HG03066 (cell line): ENCODE results near the gene GFRA1.

ENCODE experiments used
- ATAC-seq: cut with Tn5 transposase; IDR thresholded peaks from one replicate; pipeline ENCODE4 v1.9.1; 2021; ENCODE audit warnings: low read depth; ENCODE audit not compliant: unreplicated experiment

Gene GFRA1

GRCh38 chr10:116272440-116273283 lies at the start of gene GFRA1:
TSS of gene GFRA1 (minus strand) at chr10:116273206. CDS start at chr10:116272029, 1,177 bp downstream.
- ATAC-seq: no peak

GRCh38 chr10:116316503-116316902 lies 43.5 kb upstream of the GFRA1 start:
- no peak for ATAC-seq

DNA sequence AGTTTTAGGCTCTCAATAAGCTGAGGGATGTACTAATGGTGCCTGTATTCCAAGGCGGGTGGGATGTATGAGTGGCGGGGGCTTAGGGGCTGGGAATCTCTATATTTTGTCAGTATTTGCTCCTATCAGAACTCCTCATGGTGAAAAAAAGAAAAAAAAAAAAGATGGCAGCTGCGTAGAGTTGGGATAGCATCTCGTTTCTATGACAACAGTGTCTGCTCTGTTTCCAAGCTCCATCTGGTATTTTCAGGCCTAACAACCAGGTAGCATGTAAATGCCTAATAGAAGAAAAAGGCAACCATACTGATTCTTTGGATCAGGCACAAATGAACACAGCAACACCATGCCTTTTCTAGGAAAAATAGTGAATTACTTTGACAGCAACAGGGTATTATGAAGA lies 39.5 kb upstream of the GFRA1 start:
- ATAC-seq: no peak

DNA sequence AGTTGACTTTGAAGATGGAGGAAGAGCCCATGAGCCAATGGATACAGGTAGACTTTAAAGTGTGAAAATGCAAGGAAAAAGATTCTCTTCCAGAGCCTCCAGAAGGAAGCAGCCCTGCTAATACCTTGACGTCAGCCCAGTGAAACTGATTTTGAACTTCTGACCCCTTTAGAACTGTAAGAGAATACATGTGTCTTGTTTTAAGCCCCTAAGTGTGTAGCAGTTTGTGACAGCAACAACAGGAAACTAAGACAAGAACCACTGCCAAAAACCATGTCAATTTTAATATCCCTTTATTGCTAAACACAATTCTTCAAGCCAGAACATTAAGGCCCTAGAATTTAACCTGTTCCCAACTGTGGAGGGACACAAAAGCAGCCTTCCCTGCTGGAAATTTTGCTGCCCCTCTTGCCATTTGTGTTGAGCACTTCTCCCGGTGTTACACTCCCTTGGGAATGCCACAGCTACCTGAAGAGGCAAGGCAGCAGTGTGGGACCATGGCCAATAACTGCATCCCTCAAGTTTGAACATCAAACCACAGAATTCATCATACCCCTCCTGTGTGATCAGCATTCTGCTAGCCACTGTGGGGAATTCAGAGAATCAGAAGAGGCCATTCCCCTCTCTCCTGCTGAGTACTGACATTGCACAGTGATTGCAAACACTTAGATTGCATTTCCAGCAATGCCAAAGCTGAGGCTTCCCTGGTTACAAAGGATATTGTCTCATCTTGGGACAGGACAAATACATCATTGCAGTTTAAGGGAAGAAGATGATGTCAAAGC lies 38.9 kb upstream of the GFRA1 start:
- no peak for ATAC-seq

GRCh38 chr10:116311016-116311415 lies 38.0 kb upstream of the GFRA1 start:
- ATAC-seq: no peak

- no peak for ATAC-seq
Observed at GRCh38 chr10:116307455-116307854, 34.4 kb upstream of the GFRA1 start.

GRCh38 chr10:116306847-116307246 lies 33.8 kb upstream of the GFRA1 start:
- no peak for ATAC-seq

DNA sequence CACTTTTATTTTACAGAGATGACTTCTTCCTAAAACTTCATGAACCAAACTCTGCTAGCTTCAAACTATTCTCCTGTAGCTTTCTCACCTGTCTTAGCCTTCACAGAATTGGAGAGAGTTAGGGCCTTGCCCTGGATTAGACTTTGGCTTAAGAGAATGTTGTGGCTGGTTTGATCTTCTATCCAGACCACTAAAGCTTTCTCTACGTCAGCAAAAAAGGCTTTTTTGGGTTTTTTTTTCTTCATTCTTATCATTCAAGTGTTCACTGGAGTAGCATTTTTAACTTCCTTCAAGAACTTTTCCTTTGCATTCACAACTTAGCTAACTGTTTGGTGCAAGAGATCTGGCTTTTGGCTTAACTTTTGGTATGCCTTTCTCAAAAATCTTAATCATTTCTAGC lies 31.9 kb upstream of the GFRA1 start:
- ATAC-seq: no peak

DNA sequence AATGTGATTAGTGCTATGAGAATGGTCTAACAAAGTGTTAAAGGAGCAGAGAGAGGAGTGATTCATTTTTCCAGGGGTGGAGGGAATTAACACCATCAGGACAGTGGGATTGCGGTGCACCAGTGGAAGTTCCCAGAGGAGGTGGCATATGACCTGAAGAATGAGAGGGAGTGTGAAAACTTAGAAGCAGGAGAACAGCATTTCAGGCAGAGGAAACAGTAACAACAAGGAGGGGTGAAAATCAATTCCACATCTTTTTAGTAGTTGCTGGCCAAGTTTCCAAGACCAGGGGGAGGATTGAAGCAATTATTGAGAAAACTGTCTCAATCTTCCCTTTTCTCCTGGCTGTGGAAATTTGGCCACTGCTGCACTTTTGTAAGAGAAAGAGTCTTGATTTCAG lies 27.5 kb upstream of the GFRA1 start:
- ATAC-seq: no peak

DNA sequence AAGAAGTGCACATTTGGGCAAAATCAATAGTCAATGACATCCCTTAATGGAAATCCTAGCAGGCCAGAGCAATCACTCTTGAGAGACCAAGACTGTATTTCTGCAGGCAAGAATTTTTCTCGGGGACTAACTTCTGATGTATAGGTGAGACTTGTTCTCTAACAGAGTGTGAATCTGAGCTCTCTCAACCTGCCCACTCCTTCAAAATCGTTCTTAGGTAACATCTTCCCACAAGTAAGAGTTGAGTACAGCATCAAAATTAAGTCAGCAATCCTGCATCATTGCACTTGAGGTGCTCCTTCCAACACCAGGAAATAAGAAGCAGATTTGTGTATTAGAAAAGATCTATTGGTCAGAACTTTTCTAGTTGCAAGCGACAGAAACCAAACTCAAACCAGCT lies 25.6 kb upstream of the GFRA1 start:
- no peak for ATAC-seq

GRCh38 chr10:116296291-116296721 lies 23.3 kb upstream of the GFRA1 start:
- no peak for ATAC-seq

- ATAC-seq: no peak
Observed at GRCh38 chr10:116292493-116292892, 19.5 kb upstream of the GFRA1 start.

DNA sequence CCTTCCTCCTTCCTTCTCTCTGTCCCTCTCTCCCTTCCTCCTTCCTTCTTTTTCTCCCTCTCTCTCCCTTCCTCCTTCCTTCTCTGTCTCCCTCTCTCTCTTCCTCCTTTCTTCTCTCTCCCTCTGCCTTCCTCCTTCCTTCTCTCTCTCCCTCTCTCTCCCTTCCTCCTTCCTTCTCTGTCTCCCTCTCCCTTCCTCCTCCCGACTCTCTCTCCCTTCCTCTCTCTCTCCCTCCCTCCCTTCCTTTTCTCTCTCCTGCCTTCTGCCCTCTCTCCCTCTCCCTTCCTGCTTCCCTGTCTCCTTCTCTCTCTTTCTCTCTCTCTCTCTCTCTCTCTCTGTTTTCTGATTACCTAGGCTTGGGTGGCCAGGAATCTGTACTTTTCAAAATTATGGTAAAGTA lies 16.6 kb upstream of the GFRA1 start:
- ATAC-seq: no peak

GRCh38 chr10:116287906-116288501 lies 15.0 kb upstream of the GFRA1 start:
- no peak for ATAC-seq

DNA sequence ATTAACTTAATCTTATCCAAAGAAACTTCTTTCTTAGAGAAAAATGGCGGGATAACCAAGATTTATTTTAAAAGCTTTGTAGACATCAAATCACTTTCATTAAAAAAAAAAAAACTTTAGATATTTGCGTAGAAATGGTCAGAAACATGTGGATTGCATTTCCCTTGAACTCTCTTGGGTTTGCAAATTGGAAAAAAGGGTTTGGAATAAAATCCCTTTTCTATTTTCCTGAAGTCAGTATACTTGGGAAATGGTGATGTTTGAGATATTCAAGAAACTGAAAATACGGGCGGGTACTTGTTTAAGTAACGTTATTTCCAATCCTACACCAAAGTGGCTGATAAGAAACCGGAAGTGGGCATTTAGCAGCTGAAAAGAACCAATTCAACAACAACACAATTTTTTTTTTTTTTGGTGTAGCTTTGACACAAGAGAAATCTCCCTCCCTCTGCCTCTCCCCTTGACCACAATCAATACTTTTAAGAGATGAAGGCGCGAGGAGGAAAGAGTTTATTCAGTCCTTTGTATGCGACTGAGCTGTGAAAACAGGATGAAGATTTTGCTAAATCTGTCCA lies 13.7 kb upstream of the GFRA1 start:
- no peak for ATAC-seq

- no peak for ATAC-seq
Observed at GRCh38 chr10:116281775-116282174, 8.8 kb upstream of the GFRA1 start.

DNA sequence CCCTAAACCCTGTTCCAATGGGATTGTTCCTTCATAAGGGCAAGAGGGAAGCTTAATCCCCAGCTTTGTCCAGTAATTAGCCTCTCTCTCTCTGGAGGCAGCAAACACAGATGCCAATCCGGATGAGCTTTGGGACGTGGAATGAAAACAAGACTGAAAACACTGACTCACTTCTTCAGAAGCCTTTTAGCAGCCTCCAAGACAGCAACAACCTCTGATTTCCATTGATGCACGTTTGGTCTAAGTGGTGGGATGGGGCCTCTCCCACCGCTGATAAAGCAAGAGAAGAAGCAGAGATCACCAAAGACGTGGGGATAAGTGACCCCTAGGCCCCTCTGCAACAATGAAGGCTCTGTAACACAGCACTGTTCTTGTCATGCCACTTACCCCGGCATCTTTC lies 5.8 kb upstream of the GFRA1 start:
- no peak for ATAC-seq

DNA sequence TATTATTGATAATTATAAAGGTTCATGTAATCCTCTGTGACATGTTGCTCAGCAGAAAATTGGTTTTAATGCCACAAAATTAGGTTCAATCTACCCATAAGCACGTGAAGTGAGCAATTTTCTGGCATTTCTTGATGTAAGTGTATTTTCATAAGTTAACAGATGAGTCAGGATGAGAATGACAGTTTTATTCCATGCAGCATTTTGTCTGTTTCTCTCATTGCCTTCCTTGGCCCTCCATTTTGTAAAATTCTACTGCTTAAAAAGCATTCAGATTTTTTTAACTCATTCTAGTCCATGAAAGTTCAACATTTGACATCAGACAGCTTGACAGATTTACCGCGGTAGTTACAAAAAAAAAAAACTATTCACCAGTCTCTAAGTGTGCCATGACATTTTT lies 4.0 kb upstream of the GFRA1 start:
- ATAC-seq: no peak

DNA sequence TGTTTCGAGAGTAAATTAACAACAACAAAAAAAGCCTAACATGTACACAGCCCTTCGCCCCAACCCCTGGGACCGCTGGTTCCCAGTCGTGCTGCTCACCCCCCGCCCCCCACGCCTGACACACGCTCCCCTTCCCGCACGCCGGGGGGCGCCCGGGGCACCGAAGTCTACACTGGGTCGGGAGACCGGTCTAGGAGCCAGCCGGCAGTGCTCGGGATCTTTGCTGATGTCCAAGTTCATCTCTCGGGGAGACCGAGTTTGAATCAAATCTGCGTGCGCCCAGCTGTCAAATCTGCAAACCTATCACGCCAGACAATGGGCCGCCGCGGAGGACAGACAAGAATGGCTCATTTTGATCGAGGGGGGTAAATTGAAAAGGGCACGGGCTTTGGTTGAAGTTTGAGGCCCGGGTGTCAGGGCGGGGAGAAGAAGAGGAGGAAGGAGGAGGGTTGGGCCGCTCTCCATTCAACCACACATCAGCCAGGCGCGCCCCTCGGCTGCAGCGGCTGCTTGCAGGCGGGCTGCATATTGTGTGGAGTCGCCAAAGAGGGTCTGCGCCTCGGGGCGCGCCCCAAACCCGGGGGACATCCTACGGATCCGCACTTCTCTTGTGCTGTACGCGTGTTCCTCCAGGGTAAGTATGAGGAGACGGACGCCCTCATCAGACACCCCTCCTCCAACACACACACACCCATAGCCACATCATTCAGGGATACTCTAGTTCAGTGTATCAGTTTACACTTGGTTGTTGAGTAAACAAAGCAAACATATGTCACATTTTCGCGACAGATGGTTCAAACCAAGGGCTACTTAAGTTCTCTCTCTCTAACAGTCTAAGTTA lies 1.3 kb upstream of the GFRA1 start:
- ATAC-seq: no peak
